Mammary epithelial cell (primary cell): ENCODE results near the gene TSPAN14.

ENCODE experiments used
- EZH2 ChIP-seq: IDR thresholded peaks from 2 replicates; pipeline ENCODE4 v1.6.1; 2012; ENCODE audit warnings: low read length, inconsistent platforms, borderline replicate concordance
- TF ChIP-seq, protein P1 (sequence below), 2 donors: IDR thresholded peaks in 1 of 2; conservative IDR thresholded peaks in 1 of 2; 2 replicates each; pipeline ENCODE4 v1.5.1; 2011 to 2012; ENCODE audit warnings: inconsistent platforms in 2 of 2, low read length in 2 of 2, mild to moderate bottlenecking in 2 of 2, control low read depth in 1 of 2, low read depth in 1 of 2; ENCODE audit not compliant: insufficient read depth in 1 of 2; ENCODE audit errors: extremely low read depth in 1 of 2

DNA sequence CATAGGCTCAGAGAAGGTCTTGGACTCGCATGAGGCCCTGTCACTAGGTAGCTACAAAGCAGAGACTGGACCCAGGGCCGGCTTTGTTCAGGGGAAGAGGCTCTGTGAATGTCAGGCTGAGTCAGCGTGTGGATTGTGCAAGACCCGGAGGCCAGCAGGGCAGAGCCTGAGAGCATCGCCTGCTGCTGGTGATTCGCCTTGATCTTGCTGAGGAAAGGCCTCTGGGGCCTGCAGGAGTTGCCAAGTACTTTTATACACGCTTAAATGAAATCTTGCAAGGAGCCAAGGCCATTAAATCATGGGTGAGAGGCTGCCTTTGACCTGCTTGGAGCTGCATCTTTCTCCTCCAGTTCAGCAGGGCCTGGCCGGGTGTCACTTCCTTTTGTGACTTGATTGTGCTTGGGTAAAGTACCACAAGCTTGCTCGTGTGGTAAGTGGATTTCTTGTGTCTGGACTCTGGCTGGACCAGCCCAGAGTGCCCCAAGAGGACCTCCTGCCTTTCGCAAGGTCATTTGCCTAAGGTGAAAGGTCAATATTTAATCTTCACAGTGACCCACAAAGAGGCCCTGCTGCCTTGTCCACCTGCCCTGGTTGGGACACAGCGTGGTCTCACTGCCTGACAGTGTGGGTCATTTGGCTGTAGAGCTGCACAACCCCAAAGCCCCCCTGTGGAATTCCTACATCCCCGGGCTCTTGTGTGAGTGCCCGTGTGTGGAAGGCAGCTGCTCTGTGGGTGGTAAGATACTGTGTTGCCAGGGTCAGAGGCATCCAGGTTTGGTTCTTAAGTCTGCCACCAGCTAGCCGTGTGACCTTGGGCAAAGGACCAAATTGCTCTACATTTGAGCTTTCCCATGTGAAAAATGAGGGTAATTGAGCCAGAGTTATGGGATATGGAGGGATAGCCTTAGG lies 45.0 kb downstream of the TSPAN14 start:
- TF ChIP-seq, protein P1, sequence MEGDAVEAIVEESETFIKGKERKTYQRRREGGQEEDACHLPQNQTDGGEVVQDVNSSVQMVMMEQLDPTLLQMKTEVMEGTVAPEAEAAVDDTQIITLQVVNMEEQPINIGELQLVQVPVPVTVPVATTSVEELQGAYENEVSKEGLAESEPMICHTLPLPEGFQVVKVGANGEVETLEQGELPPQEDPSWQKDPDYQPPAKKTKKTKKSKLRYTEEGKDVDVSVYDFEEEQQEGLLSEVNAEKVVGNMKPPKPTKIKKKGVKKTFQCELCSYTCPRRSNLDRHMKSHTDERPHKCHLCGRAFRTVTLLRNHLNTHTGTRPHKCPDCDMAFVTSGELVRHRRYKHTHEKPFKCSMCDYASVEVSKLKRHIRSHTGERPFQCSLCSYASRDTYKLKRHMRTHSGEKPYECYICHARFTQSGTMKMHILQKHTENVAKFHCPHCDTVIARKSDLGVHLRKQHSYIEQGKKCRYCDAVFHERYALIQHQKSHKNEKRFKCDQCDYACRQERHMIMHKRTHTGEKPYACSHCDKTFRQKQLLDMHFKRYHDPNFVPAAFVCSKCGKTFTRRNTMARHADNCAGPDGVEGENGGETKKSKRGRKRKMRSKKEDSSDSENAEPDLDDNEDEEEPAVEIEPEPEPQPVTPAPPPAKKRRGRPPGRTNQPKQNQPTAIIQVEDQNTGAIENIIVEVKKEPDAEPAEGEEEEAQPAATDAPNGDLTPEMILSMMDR (conservative IDR thresholded peaks at IDR 0.05 in 1 of 2, IDR thresholded peaks at IDR 0.05 in 1 of 2; ENCODE audit: extremely low read depth in 1 of 2, insufficient read depth in 1 of 2, low read depth in 1 of 2, low read length in 2 of 2): peak in 1 of 2 donors; percentile 35
- TF ChIP-seq EZH2: no peak
